ENCODE measurements around the gene SVBP. TPM values are rescaled to one million over a fixed set of nuclear protein-coding genes. Genes with fewer than 3 reads are reported as not detected.

The SVBP gene
- total and polyA plus RNA-seq, 2 donors (not counting 1 experiment from before 2014, with no cell fraction given) = 12.6 to 21.9 TPM

DNA sequence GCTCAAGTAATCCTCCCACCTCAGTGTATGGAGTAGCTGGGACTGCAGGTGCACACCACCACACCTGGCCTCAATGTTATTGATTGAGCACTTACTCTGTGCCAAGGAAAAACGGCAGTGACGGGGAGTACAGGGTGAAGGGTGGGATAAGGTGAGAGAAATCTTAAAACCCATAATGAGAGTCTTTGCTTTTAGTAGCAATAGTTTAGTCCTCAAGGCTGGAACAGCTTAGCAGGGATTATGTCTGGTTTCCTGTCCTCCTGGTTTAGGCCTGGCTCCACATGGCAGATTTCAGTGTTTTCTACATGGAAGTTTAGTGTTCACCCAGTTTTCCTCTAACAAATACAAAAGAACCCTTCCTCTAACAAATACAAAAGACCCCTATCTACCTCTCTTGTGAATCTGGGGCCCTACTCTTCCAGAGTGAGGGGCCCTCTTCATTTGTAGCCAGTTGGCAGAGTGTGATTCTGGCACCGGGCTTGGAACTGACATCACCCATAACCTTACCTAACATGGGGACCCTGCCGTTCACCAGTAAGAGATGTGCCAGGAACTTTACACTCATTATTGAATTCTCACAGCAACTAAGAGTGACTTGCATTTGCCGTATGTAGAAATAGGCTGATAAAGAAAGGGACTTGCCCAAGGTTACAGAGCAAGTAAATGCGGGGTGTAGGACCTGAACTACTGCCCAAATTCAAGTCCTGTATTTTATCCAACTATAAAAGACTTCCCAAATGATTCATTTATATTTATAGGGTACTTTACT is 36.1 kb upstream of the SVBP start:
- Histone ChIP-seq H2AFZ (ENCODE audit: insufficient read depth, low read depth, low read length, poor library complexity, severe bottlenecking) (no peak overlapping the region), H3K27ac (ENCODE audit: low read length in 2 of 2) (peak overlapping the region; percentile 20 to 76), H3K27me3 (replicated peaks in 1 of 4; ENCODE audit: control extremely low read depth in 1 of 4, control insufficient read depth in 3 of 4, insufficient read depth in 4 of 4, low read length in 3 of 4) (no peaks in the 10 kb centered on the region), H3K9ac (ENCODE audit: low read length) (no peak overlapping the region), H4K20me1 (ENCODE audit: control insufficient read depth, insufficient read depth, low read length, poor library complexity, severe bottlenecking) (no peaks in the 10 kb centered on the region), H3K79me2 (ENCODE audit: control insufficient read depth, insufficient read depth, low read length) (peaks cover 3% of the 10 kb centered on the region), H3K4me1 (ENCODE audit: control insufficient read depth in 2 of 2, insufficient read depth in 2 of 2, low read length in 2 of 2) (peaks cover 11 to 26% of the 10 kb centered on the region in 2 donors), H3K4me2 (replicated peaks; ENCODE audit: low read depth, low read length, poor library complexity, severe bottlenecking) (no peak overlapping the region), H3K36me3 (replicated peaks in 1 of 2; ENCODE audit: control extremely low read depth in 1 of 2, control insufficient read depth in 1 of 2, extremely low read depth in 1 of 2, insufficient read depth in 2 of 2, low read length in 1 of 2) (peaks cover 0 to 5% of the 10 kb centered on the region in 2 experiments), H3K4me3 (ENCODE audit: control extremely low read depth in 1 of 5, extremely low read depth in 1 of 5, insufficient read depth in 1 of 5, low read depth in 2 of 5, low read length in 4 of 5) (no peak overlapping the region), H3K9me3 (ENCODE audit: control extremely low read depth in 1 of 3, control insufficient read depth in 2 of 3, insufficient read depth in 1 of 3, low read length in 2 of 3) (peaks cover 0 to 10% (median 0%) of the 10 kb centered on the region in 3 donors)
- POLR2A ChIA-PET = interaction anchor here (0.6 kb wide), 1 partner anchor 370 kb away, joined by 6 read pairs; no protein-coding TSS in a partner anchor
- DNase-seq (no peak), ATAC-seq (ENCODE audit: low read depth) (no peak)
- H3K27ac Mint-ChIP-seq = peak overlapping the region; percentile 75
- peaks cover 46% of the 10 kb centered on the region for H3K4me1 Mint-ChIP-seq
- H3K4me3 Mint-ChIP-seq = no peak overlapping the region
- intact Hi-C loops (cut with micrococcal nuclease) = no loop called here
- CTCF ChIA-PET = no interaction called here
- no peaks in the 10 kb centered on the region for H3K9me3 Mint-ChIP-seq (ENCODE audit: insufficient read depth)
- no peaks in the 10 kb centered on the region for H3K27me3 Mint-ChIP-seq
- no peak for TF ChIP-seq EZH2 (IDR thresholded peaks at IDR 0.05; ENCODE audit: borderline replicate concordance, insufficient read depth, low read depth, low read length, poor library complexity, severe bottlenecking)
- TF ChIP-seq, protein P1, sequence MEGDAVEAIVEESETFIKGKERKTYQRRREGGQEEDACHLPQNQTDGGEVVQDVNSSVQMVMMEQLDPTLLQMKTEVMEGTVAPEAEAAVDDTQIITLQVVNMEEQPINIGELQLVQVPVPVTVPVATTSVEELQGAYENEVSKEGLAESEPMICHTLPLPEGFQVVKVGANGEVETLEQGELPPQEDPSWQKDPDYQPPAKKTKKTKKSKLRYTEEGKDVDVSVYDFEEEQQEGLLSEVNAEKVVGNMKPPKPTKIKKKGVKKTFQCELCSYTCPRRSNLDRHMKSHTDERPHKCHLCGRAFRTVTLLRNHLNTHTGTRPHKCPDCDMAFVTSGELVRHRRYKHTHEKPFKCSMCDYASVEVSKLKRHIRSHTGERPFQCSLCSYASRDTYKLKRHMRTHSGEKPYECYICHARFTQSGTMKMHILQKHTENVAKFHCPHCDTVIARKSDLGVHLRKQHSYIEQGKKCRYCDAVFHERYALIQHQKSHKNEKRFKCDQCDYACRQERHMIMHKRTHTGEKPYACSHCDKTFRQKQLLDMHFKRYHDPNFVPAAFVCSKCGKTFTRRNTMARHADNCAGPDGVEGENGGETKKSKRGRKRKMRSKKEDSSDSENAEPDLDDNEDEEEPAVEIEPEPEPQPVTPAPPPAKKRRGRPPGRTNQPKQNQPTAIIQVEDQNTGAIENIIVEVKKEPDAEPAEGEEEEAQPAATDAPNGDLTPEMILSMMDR (IDR thresholded peaks at IDR 0.05) = no peak
- 100% methylated on average over 1 of the region's 6 CpGs for WGBS (ENCODE audit: insufficient coverage)

DNA sequence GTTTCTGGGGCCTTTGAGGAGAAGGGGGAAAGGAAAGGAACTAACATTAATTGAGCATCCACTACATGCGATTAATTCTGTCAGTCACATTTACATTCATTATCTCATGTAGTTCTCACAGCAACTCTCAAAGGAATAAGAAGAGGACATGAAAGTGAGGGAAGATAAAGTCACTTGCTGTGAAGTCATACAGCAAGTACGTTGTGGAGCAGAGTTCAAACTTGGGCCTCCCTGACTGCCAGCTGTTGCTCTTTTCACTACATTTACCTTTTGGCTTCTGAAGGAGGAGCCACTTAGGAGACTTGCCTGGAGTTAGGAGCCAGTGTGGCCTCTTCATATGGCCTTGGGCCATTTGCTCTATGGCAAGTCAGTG is 35.4 kb upstream of the SVBP start:
- intact Hi-C loops (cut with micrococcal nuclease) = no loop called here
- peak; percentile 39 for ATAC-seq (ENCODE audit: low read depth)
- Mint-ChIP-seq H3K27ac (peak overlapping the region; percentile 75), H3K9me3 (ENCODE audit: insufficient read depth) (no peaks in the 10 kb centered on the region), H3K4me3 (peak overlapping the region; percentile 17), H3K27me3 (no peaks in the 10 kb centered on the region), H3K4me1 (peaks cover 54% of the 10 kb centered on the region)
- POLR2A ChIA-PET = no interaction called here
- H3K4me1 ChIP-seq (ENCODE audit: control insufficient read depth in 2 of 2, insufficient read depth in 2 of 2, low read length in 2 of 2) = peaks cover 15 to 30% of the 10 kb centered on the region in 2 donors
- no peak overlapping the region for H2AFZ ChIP-seq (ENCODE audit: insufficient read depth, low read depth, low read length, poor library complexity, severe bottlenecking)
- no peak overlapping the region for H3K9ac ChIP-seq (ENCODE audit: low read length)
- no peak for TF ChIP-seq EZH2 (IDR thresholded peaks at IDR 0.05; ENCODE audit: borderline replicate concordance, insufficient read depth, low read depth, low read length, poor library complexity, severe bottlenecking)
- TF ChIP-seq, protein P1 (IDR thresholded peaks at IDR 0.05) = no peak
- peak; percentile 17 for DNase-seq
- peak overlapping the region; percentile 13 for H3K4me2 ChIP-seq (replicated peaks; ENCODE audit: low read depth, low read length, poor library complexity, severe bottlenecking)
- WGBS (ENCODE audit: insufficient coverage) = no CpG with 5 or more reads among the region's 2 CpGs
- no peaks in the 10 kb centered on the region for H4K20me1 ChIP-seq (ENCODE audit: control insufficient read depth, insufficient read depth, low read length, poor library complexity, severe bottlenecking)
- no peaks in the 10 kb centered on the region for H3K27me3 ChIP-seq (replicated peaks in 1 of 4; ENCODE audit: control extremely low read depth in 1 of 4, control insufficient read depth in 3 of 4, insufficient read depth in 4 of 4, low read length in 3 of 4)
- CTCF ChIA-PET = no interaction called here
- H3K9me3 ChIP-seq (ENCODE audit: control extremely low read depth in 1 of 3, control insufficient read depth in 2 of 3, insufficient read depth in 1 of 3, low read length in 2 of 3) = peaks cover 0 to 10% (median 0%) of the 10 kb centered on the region in 3 donors
- H3K36me3 ChIP-seq (replicated peaks in 1 of 2; ENCODE audit: control extremely low read depth in 1 of 2, control insufficient read depth in 1 of 2, extremely low read depth in 1 of 2, insufficient read depth in 2 of 2, low read length in 1 of 2) = peaks cover 0 to 5% of the 10 kb centered on the region in 2 experiments
- H3K27ac ChIP-seq (ENCODE audit: low read length in 2 of 2) = peak overlapping the region; percentile 35 to 76
- H3K4me3 ChIP-seq (ENCODE audit: control extremely low read depth in 1 of 5, extremely low read depth in 1 of 5, insufficient read depth in 1 of 5, low read depth in 2 of 5, low read length in 4 of 5) = no peak overlapping the region
- peaks cover 3% of the 10 kb centered on the region for H3K79me2 ChIP-seq (ENCODE audit: control insufficient read depth, insufficient read depth, low read length)
